WTC11 (cell line): ENCODE data around the gene NDUFA3. TPM values are rescaled to one million over a fixed set of nuclear protein-coding genes. Genes with fewer than 3 reads are reported as not detected.

ENCODE experiments used
- ATAC-seq: fragments of 200-7000 bp; cut with Tn5 transposase; 2 replicates; pipeline ENCODE4 v1.10.0; 2021; ENCODE audit warnings: mild to moderate bottlenecking, moderate library complexity
- CTCF ChIA-PET: fragments of 300-600 bp; sonication (Branson Sonifier 250); formaldehyde crosslinking; loops from one replicate; lab custom pipeline; 2021; ENCODE audit warnings: antibody characterized with exemption; lab: Charles Lee
- POLR2A ChIA-PET: fragments of 350-600 bp; sonication (Branson Sonifier 250); formaldehyde crosslinking; loops from one replicate; lab custom pipeline; 2021; ENCODE audit warnings: antibody characterized with exemption; lab: Charles Lee
- DNase-seq: peaks from one replicate; pipeline ENCODE4 v3.0.0; 2021; ENCODE audit warnings: low spot score
- H3K27ac Mint-ChIP-seq: 2 replicates; pipeline ENCODE4 v1.8.0; 2021; ENCODE audit warnings: mixed read lengths
- H3K27me3 Mint-ChIP-seq: 2 replicates; pipeline ENCODE4 v1.8.0; 2021; ENCODE audit warnings: low read depth, mild to moderate bottlenecking, moderate library complexity, mixed read lengths
- H3K36me3 Mint-ChIP-seq: 2 replicates; pipeline ENCODE4 v1.8.0; 2021; ENCODE audit warnings: mixed read lengths
- H3K4me1 Mint-ChIP-seq: 2 replicates; pipeline ENCODE4 v1.8.0; 2022; ENCODE audit warnings: mixed read lengths
- H3K4me3 Mint-ChIP-seq: 2 replicates; pipeline ENCODE4 v1.8.0; 2021; ENCODE audit warnings: mild to moderate bottlenecking, moderate library complexity, mixed read lengths
- H3K9me3 Mint-ChIP-seq: 2 replicates; pipeline ENCODE4 v1.8.0; 2021; ENCODE audit warnings: mixed read lengths
- ARID4B ChIP-seq: sonication (generic); formaldehyde crosslinking; IDR thresholded peaks from 2 replicates; pipeline ENCODE4 v1.8.0; 2023; ENCODE audit warnings: missing genetic modification reagents, mild to moderate bottlenecking, borderline replicate concordance
- E2F4 ChIP-seq: sonication (generic); formaldehyde crosslinking; IDR thresholded peaks from 2 replicates; pipeline ENCODE4 v1.8.1; 2022; ENCODE audit warnings: low read depth, mild to moderate bottlenecking, moderate library complexity, missing genetic modification reagents, borderline replicate concordance
- FOXJ3 ChIP-seq: sonication (generic); formaldehyde crosslinking; IDR thresholded peaks from 2 replicates; pipeline ENCODE4 v1.9.0; 2021; ENCODE audit warnings: missing genetic modification reagents, mild to moderate bottlenecking, borderline replicate concordance
- FOXP4 ChIP-seq: sonication (generic); formaldehyde crosslinking; IDR thresholded peaks from 2 replicates; pipeline ENCODE4 v1.8.0; 2022; ENCODE audit warnings: mild to moderate bottlenecking, missing genetic modification reagents
- RORB ChIP-seq: fragments of 250-450 bp; sonication (Bioruptor Pico); IDR thresholded peaks from 2 replicates; pipeline ENCODE4 v1.9.0; 2021; ENCODE audit warnings: mild to moderate bottlenecking
- SMAD4 ChIP-seq: sonication (generic); formaldehyde crosslinking; IDR thresholded peaks from 2 replicates; pipeline ENCODE4 v1.8.0; 2022; ENCODE audit warnings: mild to moderate bottlenecking, missing genetic modification reagents
- ZBTB21 ChIP-seq: sonication (generic); formaldehyde crosslinking; IDR thresholded peaks from 2 replicates; pipeline ENCODE4 v1.8.1; 2023; ENCODE audit warnings: mild to moderate bottlenecking, missing genetic modification reagents, borderline replicate concordance
- ZMAT4 ChIP-seq: fragments of 250-450 bp; sonication (Bioruptor Pico); IDR thresholded peaks from 2 replicates; pipeline ENCODE4 v1.9.0; 2021; ENCODE audit warnings: mild to moderate bottlenecking
- ZNF121 ChIP-seq: sonication (generic); formaldehyde crosslinking; IDR thresholded peaks from 2 replicates; pipeline ENCODE4 v1.8.0; 2023; ENCODE audit warnings: missing genetic modification reagents
- ZNF263 ChIP-seq: sonication (generic); formaldehyde crosslinking; IDR thresholded peaks from 2 replicates; pipeline ENCODE4 v1.8.1; 2022; ENCODE audit warnings: low read depth, mild to moderate bottlenecking, moderate library complexity, missing genetic modification reagents
- ZNF396 ChIP-seq: fragments of 250-450 bp; sonication (Bioruptor Pico); IDR thresholded peaks from 2 replicates; pipeline ENCODE4 v1.8.0; 2021; ENCODE audit warnings: mild to moderate bottlenecking, moderate library complexity, borderline replicate concordance
- ZNF416 ChIP-seq: fragments of 250-450 bp; sonication (Bioruptor Pico); IDR thresholded peaks from 2 replicates; pipeline ENCODE4 v1.9.0; 2021; ENCODE audit warnings: mild to moderate bottlenecking, inconsistent platforms
- total RNA-seq: library from RNA; stranded (reverse); gene quantifications from 3 replicates; pipeline ENCODE4 v1.2.3, GENCODE V29; 2021
- TF ChIP-seq, protein P1 (sequence below): fragments of 250-450 bp; sonication (Bioruptor Pico); IDR thresholded peaks from 2 replicates; pipeline ENCODE4 v1.9.0; 2021; ENCODE audit warnings: mild to moderate bottlenecking, borderline replicate concordance

The NDUFA3 gene
- total RNA-seq, 1 experiment from 2014 or later: 181 TPM

GRCh38 chr19:54149021-54149812 lies 46.6 kb downstream of the NDUFA3 start (continued):
- TF ChIP-seq RORB (CRISPR knock-in tag) (no peak), ZBTB21 (CRISPR knock-in tag) (no peak), SMAD4 (CRISPR knock-in tag) (no peak), ZNF396 (no peak), ARID4B (CRISPR knock-in tag) (no peak), ZNF263 (CRISPR knock-in tag) (no peak)

GRCh38 chr19:54151362-54152035 lies 48.8 kb downstream of the NDUFA3 start:
- ATAC-seq (no peak), DNase-seq (no peak)
- Mint-ChIP-seq H3K4me3 (no peak overlapping the region), H3K9me3 (no peaks in the 10 kb centered on the region), H3K27me3 (no peaks in the 10 kb centered on the region), H3K27ac (no peak overlapping the region), H3K4me1 (no peaks in the 10 kb centered on the region), H3K36me3 (peaks cover 73% of the 10 kb centered on the region)
- POLR2A ChIA-PET: interaction anchor here (2.8 kb wide), 1 partner anchor 14 kb away, joined by 11 read pairs; the partner anchor contains the start of gene CNOT3
- CTCF ChIA-PET: no interaction called here
- TF ChIP-seq ZNF121 (CRISPR knock-in tag) (no peak), ZMAT4 (CRISPR knock-in tag) (no peak), E2F4 (CRISPR knock-in tag) (no peak), SMAD4 (CRISPR knock-in tag) (no peak)

- Mint-ChIP-seq H3K27ac (no peak overlapping the region), H3K9me3 (no peaks in the 10 kb centered on the region), H3K4me1 (no peaks in the 10 kb centered on the region), H3K27me3 (no peaks in the 10 kb centered on the region), H3K4me3 (no peak overlapping the region), H3K36me3 (peaks cover 72% of the 10 kb centered on the region)
- no peak for TF ChIP-seq SMAD4 (CRISPR knock-in tag)
- DNase-seq (no peak), ATAC-seq (no peak)
- POLR2A ChIA-PET: no interaction called here
- CTCF ChIA-PET: no interaction called here
Measured at GRCh38 chr19:54152267-54152666, 49.6 kb downstream of the NDUFA3 start.

- Mint-ChIP-seq H3K4me1 (no peaks in the 10 kb centered on the region), H3K4me3 (no peak overlapping the region), H3K9me3 (no peaks in the 10 kb centered on the region), H3K27me3 (no peaks in the 10 kb centered on the region), H3K27ac (no peak overlapping the region), H3K36me3 (peaks cover 66% of the 10 kb centered on the region)
- DNase-seq (no peak), ATAC-seq (no peak)
- ChIA-PET POLR2A (no interaction called here), CTCF (no interaction called here)
- TF ChIP-seq FOXJ3 (CRISPR knock-in tag) (no peak), ZNF416 (no peak), FOXP4 (CRISPR knock-in tag) (no peak), ZNF396 (no peak)
- TF ChIP-seq, protein P1, sequence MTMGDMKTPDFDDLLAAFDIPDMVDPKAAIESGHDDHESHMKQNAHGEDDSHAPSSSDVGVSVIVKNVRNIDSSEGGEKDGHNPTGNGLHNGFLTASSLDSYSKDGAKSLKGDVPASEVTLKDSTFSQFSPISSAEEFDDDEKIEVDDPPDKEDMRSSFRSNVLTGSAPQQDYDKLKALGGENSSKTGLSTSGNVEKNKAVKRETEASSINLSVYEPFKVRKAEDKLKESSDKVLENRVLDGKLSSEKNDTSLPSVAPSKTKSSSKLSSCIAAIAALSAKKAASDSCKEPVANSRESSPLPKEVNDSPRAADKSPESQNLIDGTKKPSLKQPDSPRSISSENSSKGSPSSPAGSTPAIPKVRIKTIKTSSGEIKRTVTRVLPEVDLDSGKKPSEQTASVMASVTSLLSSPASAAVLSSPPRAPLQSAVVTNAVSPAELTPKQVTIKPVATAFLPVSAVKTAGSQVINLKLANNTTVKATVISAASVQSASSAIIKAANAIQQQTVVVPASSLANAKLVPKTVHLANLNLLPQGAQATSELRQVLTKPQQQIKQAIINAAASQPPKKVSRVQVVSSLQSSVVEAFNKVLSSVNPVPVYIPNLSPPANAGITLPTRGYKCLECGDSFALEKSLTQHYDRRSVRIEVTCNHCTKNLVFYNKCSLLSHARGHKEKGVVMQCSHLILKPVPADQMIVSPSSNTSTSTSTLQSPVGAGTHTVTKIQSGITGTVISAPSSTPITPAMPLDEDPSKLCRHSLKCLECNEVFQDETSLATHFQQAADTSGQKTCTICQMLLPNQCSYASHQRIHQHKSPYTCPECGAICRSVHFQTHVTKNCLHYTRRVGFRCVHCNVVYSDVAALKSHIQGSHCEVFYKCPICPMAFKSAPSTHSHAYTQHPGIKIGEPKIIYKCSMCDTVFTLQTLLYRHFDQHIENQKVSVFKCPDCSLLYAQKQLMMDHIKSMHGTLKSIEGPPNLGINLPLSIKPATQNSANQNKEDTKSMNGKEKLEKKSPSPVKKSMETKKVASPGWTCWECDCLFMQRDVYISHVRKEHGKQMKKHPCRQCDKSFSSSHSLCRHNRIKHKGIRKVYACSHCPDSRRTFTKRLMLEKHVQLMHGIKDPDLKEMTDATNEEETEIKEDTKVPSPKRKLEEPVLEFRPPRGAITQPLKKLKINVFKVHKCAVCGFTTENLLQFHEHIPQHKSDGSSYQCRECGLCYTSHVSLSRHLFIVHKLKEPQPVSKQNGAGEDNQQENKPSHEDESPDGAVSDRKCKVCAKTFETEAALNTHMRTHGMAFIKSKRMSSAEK (CRISPR knock-in tag): no peak
Measured at GRCh38 chr19:54152878-54153524, 50.3 kb downstream of the NDUFA3 start.
